LNCaP clone FGC (cell line): ENCODE measurements around the gene IRGC.
A peak's percentile ranks its signal among the peaks of the same experiment; 100 is the strongest.
"Not testable (repeated sequence)": the region's sequence is repeated elsewhere in the genome, so short reads cannot be mapped to it uniquely, and the experiment has no call there.

Experiments used
- DNase-seq: peaks from one replicate; pipeline ENCODE4 v3.0.0-alpha.2; 2011; ENCODE audit warnings: low read depth
- H3K4me3 ChIP-seq: 2 replicates; pipeline ENCODE4 v1.5.1; 2011; ENCODE audit warnings: mild to moderate bottlenecking, low read depth, low read length, control low read depth
- TF ChIP-seq, protein P1 (sequence below): IDR thresholded peaks from 2 replicates; pipeline ENCODE4 v1.5.1; 2012; ENCODE audit warnings: mild to moderate bottlenecking; ENCODE audit not compliant: control insufficient read depth, insufficient read depth; ENCODE audit errors: extremely low read depth

Gene IRGC

DNA sequence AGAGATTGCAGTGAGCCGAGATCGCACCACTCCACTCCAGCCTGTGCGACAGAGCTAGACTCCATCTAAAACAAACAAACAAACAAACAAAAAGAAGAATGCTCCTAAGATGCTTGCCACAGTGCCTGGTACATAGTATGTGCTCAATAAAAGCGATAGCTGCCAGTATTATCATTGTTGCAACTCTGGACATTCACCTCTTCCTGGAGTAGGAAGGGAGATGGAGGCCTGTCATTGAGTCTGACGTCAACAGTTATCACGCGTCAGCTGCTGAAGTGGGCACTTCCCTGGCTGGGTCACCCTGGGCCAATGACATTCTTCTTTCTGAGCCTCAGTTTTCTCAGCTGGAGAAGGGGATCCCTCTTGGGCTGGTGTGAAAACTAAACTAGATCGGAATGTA, 41.7 kb upstream of the IRGC start:
- TF ChIP-seq, protein P1, sequence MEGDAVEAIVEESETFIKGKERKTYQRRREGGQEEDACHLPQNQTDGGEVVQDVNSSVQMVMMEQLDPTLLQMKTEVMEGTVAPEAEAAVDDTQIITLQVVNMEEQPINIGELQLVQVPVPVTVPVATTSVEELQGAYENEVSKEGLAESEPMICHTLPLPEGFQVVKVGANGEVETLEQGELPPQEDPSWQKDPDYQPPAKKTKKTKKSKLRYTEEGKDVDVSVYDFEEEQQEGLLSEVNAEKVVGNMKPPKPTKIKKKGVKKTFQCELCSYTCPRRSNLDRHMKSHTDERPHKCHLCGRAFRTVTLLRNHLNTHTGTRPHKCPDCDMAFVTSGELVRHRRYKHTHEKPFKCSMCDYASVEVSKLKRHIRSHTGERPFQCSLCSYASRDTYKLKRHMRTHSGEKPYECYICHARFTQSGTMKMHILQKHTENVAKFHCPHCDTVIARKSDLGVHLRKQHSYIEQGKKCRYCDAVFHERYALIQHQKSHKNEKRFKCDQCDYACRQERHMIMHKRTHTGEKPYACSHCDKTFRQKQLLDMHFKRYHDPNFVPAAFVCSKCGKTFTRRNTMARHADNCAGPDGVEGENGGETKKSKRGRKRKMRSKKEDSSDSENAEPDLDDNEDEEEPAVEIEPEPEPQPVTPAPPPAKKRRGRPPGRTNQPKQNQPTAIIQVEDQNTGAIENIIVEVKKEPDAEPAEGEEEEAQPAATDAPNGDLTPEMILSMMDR = no peak
- no peak overlapping the region for H3K4me3 ChIP-seq
- DNase-seq = no peak

GRCh38 chr19:43674596-43674995, 41.3 kb upstream of the IRGC start:
- no peak overlapping the region for H3K4me3 ChIP-seq
- no peak for DNase-seq
- TF ChIP-seq, protein P1 = no peak

- TF ChIP-seq, protein P1 = no peak
- no peak overlapping the region for H3K4me3 ChIP-seq
- peak; percentile 54 for DNase-seq
Observed at GRCh38 chr19:43675269-43675879, 40.5 kb upstream of the IRGC start.

- DNase-seq = no peak
- TF ChIP-seq, protein P1 = no peak
- H3K4me3 ChIP-seq = no peak overlapping the region
Observed at GRCh38 chr19:43675906-43676305, 40.0 kb upstream of the IRGC start.

- no peak for DNase-seq
- TF ChIP-seq, protein P1 = no peak
Observed at GRCh38 chr19:43678512-43679261, 37.2 kb upstream of the IRGC start.

DNA sequence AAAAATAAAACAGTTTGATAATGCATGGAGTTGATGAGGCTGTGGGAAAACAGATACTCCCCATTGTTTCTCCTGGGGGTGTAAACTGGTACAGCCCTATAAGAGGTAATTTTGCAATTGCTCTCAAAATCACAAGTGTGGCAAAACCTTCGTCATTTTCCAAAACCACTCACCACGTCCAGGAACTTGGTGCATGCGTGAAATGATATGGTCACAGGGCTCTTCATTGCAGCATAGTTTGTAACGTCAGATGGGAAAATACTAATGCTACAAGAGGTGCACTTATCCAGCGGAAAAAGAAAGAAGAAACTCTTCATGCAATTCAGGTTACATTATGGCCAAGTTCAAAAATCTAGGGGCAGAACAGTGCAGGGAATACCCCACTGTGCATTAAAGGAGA, 34.1 kb upstream of the IRGC start:
- TF ChIP-seq, protein P1 = no peak
- DNase-seq = no peak
- H3K4me3 ChIP-seq = no peak overlapping the region

More at GRCh38 chr19:43678512-43679261, 37.2 kb upstream of the IRGC start:
- H3K4me3 ChIP-seq = no peak overlapping the region

- H3K4me3 ChIP-seq, DNase-seq: not testable (repeated sequence)
Observed at GRCh38 chr19:43682269-43682668, 33.6 kb upstream of the IRGC start.
